HG02588 (cell line): ENCODE data around the gene HSPG2.

Experiments used
- ATAC-seq: cut with Tn5 transposase; IDR thresholded peaks from one replicate; pipeline ENCODE4 v1.9.1; 2021; ENCODE audit warnings: mild to moderate bottlenecking, moderate library complexity; ENCODE audit not compliant: unreplicated experiment

The HSPG2 gene

DNA sequence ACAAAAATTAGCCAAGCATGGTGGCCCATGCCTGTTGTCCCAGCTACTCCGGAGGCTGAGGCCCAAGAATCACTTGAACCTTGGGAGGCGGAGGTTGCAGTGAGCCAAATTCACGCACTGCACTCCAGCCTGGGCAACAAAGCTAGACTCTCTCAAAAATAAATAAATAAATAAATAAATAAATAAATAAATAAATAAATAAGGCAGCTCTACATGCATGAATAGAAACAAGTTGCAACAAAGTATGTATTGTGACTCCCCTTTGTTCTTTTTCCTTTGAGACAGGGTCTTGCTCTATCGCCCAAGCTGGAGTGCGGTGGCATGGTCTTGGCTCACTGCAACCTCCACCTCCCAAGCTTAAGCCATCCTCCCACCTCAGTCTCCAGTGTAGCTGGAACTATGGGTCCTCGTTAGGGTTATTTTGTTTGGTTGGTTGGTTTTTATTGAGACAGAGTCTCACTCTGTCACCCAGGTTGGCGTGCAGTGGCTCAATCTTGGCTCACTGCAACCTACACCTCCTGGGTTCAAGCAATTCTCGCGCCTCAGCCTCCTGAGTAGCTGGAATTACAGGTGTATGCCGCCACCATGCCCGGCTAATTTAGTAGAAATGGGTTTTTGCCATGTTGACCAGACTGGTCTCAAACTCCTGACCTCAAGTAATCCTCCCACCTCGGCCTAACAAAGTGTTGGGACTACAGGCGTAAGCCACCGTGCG, 162.1 kb downstream of the HSPG2 start:
- ATAC-seq: no peak

- ATAC-seq: no peak
These were observed 163.5 kb downstream of the HSPG2 start for GRCh38 chr1:21773585-21773984.
